HCT116 (cell line): Measurements from ENCODE around the gene DAPK2.

Experiments
- EZH2 ChIP-seq: fragments of 200-600 bp; sonication (generic); IDR thresholded peaks from 2 replicates; pipeline ENCODE4 v1.6.1; 2017; ENCODE audit warnings: antibody characterized with exemption, mixed run types
- ZBTB33 ChIP-seq: IDR thresholded peaks from 2 replicates; pipeline ENCODE4 v1.6.1; 2011; ENCODE audit warnings: mild to moderate bottlenecking, low read length, moderate library complexity; ENCODE audit not compliant: insufficient replicate concordance; ENCODE audit errors: extremely low read depth
- TF ChIP-seq, protein P1 (sequence below), 3 experiments: fragments of 200-600 bp in 1 of 3; sonication (generic) in 1 of 3; IDR thresholded peaks in 2 of 3; conservative IDR thresholded peaks in 1 of 3; 2 replicates each; pipeline ENCODE4 v1.5.1; 2012 to 2017; ENCODE audit warnings: low read depth in 2 of 3, low read length in 2 of 3, antibody characterized with exemption in 1 of 3, borderline replicate concordance in 1 of 3, control low read depth in 1 of 3, mild to moderate bottlenecking in 1 of 3, mixed read lengths in 1 of 3, mixed run types in 1 of 3, moderate library complexity in 1 of 3; ENCODE audit not compliant: insufficient read depth in 1 of 3

DNA sequence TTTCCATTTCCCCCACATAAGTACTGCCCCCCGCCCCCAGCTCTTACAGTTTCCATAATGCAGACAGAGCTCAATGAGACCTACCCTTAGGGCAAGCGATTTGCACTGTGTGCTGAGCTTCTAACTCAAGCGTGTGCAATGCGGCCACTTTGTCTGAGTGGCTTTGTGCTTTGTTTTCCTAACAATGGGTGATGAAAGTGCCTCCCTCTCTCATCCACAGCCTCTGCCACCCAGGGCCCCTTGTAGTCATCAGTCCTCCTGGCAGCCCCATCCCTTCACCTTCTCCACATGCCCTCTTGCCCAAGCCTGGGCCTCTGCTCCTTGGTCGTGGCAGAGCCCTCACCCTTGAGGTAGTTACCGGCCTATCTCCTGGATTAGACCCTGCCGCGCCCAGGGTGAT, 17.2 kb downstream of the DAPK2 start:
- TF ChIP-seq EZH2 = no peak
- TF ChIP-seq, protein P1, sequence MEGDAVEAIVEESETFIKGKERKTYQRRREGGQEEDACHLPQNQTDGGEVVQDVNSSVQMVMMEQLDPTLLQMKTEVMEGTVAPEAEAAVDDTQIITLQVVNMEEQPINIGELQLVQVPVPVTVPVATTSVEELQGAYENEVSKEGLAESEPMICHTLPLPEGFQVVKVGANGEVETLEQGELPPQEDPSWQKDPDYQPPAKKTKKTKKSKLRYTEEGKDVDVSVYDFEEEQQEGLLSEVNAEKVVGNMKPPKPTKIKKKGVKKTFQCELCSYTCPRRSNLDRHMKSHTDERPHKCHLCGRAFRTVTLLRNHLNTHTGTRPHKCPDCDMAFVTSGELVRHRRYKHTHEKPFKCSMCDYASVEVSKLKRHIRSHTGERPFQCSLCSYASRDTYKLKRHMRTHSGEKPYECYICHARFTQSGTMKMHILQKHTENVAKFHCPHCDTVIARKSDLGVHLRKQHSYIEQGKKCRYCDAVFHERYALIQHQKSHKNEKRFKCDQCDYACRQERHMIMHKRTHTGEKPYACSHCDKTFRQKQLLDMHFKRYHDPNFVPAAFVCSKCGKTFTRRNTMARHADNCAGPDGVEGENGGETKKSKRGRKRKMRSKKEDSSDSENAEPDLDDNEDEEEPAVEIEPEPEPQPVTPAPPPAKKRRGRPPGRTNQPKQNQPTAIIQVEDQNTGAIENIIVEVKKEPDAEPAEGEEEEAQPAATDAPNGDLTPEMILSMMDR (IDR thresholded peaks at IDR 0.05 in 2 of 3, conservative IDR thresholded peaks at IDR 0.05 in 1 of 3; ENCODE audit: borderline replicate concordance in 1 of 3, insufficient read depth in 1 of 3, low read depth in 2 of 3, low read length in 2 of 3) = no peak
- no peak for TF ChIP-seq ZBTB33
